ENCODE data around the gene SUFU. TPM values are rescaled to one million over a fixed set of nuclear protein-coding genes. Genes with fewer than 3 reads are reported as not detected.

Gene SUFU
- total and polyA plus RNA-seq, 2 donors from 2014 or later: 6.5 to 18.9 TPM

DNA sequence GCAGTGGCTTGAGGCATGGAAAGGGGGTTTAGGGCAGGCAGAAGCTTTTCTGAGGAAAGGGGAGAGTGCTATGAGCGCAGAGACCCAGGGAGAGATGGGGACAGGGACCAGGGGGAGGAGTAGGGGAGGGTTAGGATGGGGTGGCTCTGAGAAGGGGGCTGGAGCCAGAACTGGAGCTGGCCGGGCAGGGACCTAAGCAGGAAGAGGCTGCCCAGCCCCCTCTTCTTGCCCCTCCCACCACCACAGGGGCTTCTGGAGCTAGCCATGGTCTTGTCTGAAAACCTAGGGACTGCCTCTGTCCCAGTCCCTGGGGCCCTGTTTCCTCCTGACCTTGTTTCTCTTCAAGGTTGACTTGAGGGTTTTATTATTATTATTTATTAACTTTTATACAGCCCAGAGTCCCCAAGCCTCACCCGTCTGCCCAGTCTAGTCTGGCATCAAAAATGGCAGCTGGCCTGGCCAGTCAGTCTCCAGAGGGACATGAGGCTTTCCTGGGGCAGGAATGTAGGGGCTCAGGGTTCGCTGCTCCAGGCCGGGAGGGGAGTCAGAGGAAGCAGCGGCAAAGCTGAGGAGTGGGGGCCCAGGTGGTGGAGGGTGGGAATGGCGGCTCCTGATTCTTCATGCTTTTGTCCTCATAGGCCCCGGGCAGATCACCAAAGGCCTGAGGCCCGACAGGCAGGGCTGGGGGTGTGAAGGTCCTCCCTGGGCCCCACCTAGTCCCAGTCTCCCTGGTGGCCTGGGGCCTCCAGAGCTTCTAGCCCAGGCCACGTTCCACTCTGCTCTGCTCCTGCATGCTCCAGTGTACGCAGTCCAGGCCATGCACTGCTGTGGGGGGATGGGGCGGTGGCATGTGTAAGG, 146.3 kb downstream of the SUFU start:
- intact Hi-C loops (cut with DNase I): no loop called here
- Histone ChIP-seq H3K4me1 (ENCODE audit: control insufficient read depth in 2 of 3, insufficient read depth in 2 of 3, low read depth in 1 of 3, low read length in 3 of 3) (peaks cover 6 to 68% (median 47%) of the 10 kb centered on the region in 3 donors), H3K4me3 (ENCODE audit: low read length in 3 of 3) (peak overlapping the region in 2 of 3 donors; percentile 78 to 97), H3K9ac (ENCODE audit: low read length in 3 of 3) (peak overlapping the region in 2 of 3 donors; percentile 55 to 97), H3K27me3 (ENCODE audit: control insufficient read depth, insufficient read depth, low read length) (no peaks in the 10 kb centered on the region), H3K36me3 (ENCODE audit: control insufficient read depth in 2 of 3, insufficient read depth in 3 of 3, low read length in 3 of 3) (peaks cover 6 to 36% (median 13%) of the 10 kb centered on the region in 3 donors), H3K9me3 (ENCODE audit: control insufficient read depth in 2 of 3, insufficient read depth in 1 of 3, low read length in 3 of 3) (no peaks in the 10 kb centered on the region), H3K27ac (ENCODE audit: low read depth in 2 of 2, low read length in 2 of 2) (peak overlapping the region; percentile 76 to 90)
- TF ChIP-seq CTCF (IDR thresholded peaks at IDR 0.05; ENCODE audit: borderline replicate concordance, extremely low read depth, insufficient read depth): no peak
- FAIRE-seq (no peak), DNase-seq (peak; percentile 60 to 79 (median 67))

GRCh38 chr10:102650655-102651454, 147.1 kb downstream of the SUFU start:
- no peak for TF ChIP-seq CTCF (IDR thresholded peaks at IDR 0.05; ENCODE audit: borderline replicate concordance, extremely low read depth, insufficient read depth)
- no peak for FAIRE-seq
- H3K4me1 ChIP-seq (ENCODE audit: control insufficient read depth in 2 of 3, insufficient read depth in 2 of 3, low read depth in 1 of 3, low read length in 3 of 3): peaks cover 6 to 68% (median 47%) of the 10 kb centered on the region in 3 donors
- H3K36me3 ChIP-seq (ENCODE audit: control insufficient read depth in 2 of 3, insufficient read depth in 3 of 3, low read length in 3 of 3): peaks cover 6 to 44% (median 21%) of the 10 kb centered on the region in 3 donors
- peak overlapping the region; percentile 76 to 82 for H3K27ac ChIP-seq (ENCODE audit: low read depth in 2 of 2, low read length in 2 of 2)
- peak overlapping the region in 1 of 3 donors; percentile 29 for H3K4me3 ChIP-seq (ENCODE audit: low read length in 3 of 3)
- peak overlapping the region in 2 of 3 donors; percentile 22 to 55 for H3K9ac ChIP-seq (ENCODE audit: low read length in 3 of 3)
- peak in 1 of 5 donors; percentile 82 for DNase-seq
- H3K9me3 ChIP-seq (ENCODE audit: control insufficient read depth in 2 of 3, insufficient read depth in 1 of 3, low read length in 3 of 3): no peaks in the 10 kb centered on the region
- intact Hi-C loops (cut with DNase I): no loop called here
- no peaks in the 10 kb centered on the region for H3K27me3 ChIP-seq (ENCODE audit: control insufficient read depth, insufficient read depth, low read length)

DNA sequence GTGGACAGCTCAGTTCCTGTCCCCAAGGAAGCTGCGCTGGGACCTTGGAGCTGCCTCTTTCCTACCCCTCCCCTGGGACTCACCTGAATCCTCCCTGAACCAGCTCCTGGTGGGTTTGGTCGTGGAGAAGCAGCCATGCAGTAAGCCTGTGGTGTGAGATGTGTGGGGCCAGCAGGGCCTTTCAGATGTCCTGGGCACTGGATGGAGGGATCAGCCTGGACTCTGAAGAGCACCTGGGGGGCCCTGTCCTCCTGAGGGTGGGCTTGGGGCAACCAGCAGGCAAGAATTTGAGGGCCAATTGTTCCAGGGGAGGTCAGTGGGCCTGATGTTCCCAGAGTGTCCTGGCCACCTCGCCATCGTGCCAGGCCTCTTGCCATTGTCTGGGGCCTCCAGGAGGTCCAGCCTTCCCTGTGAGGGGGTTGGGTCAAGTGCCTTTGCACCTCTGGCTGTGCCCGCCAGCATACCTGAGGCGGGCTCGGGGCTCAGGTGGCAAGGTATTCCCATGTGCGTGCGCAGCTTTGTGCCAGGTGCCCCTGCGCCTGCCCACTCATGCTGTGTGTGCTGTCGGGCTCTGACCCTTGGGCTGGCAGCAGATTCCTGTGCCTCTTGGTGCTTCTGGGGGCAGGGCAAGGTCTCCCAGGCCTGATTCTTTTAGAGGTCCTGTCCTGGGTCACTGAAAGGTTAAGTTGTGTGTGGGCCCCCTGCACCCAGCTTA, 147.8 kb downstream of the SUFU start:
- DNase-seq (peak in 1 of 5 donors; percentile 78), FAIRE-seq (no peak)
- peak overlapping the region in 1 of 3 donors; percentile 29 for H3K4me3 ChIP-seq (ENCODE audit: low read length in 3 of 3)
- H3K27ac ChIP-seq (ENCODE audit: low read depth in 2 of 2, low read length in 2 of 2): peak overlapping the region; percentile 43 to 59
- H3K36me3 ChIP-seq (ENCODE audit: control insufficient read depth in 2 of 3, insufficient read depth in 3 of 3, low read length in 3 of 3): peaks cover 8 to 49% (median 25%) of the 10 kb centered on the region in 3 donors
- intact Hi-C loops (cut with DNase I): no loop called here
- H3K4me1 ChIP-seq (ENCODE audit: control insufficient read depth in 2 of 3, insufficient read depth in 2 of 3, low read depth in 1 of 3, low read length in 3 of 3): peaks cover 6 to 68% (median 47%) of the 10 kb centered on the region in 3 donors
- H3K27me3 ChIP-seq (ENCODE audit: control insufficient read depth, insufficient read depth, low read length): no peaks in the 10 kb centered on the region
- H3K9me3 ChIP-seq (ENCODE audit: control insufficient read depth in 2 of 3, insufficient read depth in 1 of 3, low read length in 3 of 3): no peaks in the 10 kb centered on the region
- H3K9ac ChIP-seq (ENCODE audit: low read length in 3 of 3): peak overlapping the region in 1 of 3 donors; percentile 22
- TF ChIP-seq CTCF (IDR thresholded peaks at IDR 0.05; ENCODE audit: borderline replicate concordance, extremely low read depth, insufficient read depth): no peak
